ENCODE measurements around the gene RELB.

The RELB gene

DNA sequence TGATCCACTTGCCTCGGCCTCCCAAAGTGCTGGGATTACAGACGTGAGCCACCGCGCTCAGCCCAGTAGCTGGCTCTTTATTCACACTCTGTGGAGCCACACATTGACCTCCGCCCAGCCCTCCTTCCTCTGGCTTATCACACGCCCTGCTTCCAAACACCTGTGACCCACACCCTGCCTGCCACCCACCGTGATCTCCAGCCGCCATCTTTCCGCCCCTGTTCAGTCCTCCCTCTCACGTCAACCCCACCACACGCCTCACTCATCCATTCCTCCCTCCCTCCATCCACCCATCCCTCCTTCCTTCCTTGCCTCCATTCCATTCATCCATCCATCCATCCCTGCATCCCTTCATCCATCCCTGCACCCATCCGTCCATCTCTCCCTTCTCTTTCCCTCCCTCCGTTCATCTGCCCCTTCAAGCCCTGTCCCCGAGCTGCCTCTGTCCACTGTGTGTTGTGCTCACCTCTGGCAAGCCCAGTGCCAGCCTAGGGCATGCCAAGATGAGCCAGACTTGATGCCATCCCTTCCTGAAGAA lies 57.4 kb downstream of the RELB start:
- no peak for DNase-seq

DNA sequence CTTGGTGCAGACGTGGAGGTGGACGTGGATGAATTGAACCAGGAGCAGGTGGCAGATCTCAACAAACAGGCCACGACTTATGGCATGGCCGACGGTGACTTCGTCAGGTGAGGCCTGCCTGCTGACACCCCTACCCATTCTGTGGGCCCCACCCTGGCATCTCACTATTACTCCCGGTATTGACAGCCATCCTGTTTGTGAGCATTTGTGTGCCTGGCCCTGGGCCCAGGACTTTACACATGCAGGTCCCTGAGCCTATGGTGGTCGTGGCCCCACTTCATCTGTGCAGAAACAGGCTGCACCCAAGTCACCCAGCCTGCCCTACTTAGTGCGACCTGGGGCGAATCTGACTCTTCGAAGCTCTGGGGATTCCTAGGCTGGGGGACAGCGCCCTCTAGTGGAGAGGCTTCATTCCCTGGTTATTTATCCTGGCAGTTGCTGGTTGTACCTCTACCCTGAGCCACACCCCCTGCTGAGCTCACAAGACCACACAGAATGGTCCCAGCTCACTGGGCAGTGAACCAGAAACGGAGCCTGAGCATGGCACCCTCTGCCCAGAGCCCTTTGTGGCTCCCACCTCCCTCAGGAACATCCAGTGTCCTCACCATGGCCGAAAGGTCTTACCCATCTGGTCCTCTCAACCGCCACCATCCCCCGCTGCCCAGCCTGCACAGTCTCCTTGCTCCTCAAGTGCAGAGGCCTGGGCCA lies 58.1 kb downstream of the RELB start:
- peak in 51 of 56 donors; percentile 10 to 87 (median 58) for DNase-seq

DNA sequence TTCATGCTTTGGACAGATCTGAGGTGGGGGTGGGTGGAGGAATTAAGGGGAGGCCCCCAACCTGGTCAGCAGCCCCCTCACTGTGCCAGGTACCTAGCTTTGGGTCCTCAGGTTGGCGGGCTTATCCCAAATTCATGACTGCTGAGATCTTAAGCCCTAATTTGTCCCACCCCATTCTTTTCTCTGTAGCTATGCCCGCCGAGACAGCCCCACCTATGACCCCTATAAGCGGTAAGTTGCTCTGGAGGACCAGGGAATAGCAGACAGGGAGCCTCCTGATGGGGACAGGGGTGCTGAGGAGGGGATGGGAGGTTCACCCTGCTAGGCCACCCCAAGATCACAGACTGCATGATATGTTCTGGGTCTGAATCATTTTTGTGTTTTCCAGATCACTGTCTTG lies 60.7 kb downstream of the RELB start:
- DNase-seq: no peak

DNA sequence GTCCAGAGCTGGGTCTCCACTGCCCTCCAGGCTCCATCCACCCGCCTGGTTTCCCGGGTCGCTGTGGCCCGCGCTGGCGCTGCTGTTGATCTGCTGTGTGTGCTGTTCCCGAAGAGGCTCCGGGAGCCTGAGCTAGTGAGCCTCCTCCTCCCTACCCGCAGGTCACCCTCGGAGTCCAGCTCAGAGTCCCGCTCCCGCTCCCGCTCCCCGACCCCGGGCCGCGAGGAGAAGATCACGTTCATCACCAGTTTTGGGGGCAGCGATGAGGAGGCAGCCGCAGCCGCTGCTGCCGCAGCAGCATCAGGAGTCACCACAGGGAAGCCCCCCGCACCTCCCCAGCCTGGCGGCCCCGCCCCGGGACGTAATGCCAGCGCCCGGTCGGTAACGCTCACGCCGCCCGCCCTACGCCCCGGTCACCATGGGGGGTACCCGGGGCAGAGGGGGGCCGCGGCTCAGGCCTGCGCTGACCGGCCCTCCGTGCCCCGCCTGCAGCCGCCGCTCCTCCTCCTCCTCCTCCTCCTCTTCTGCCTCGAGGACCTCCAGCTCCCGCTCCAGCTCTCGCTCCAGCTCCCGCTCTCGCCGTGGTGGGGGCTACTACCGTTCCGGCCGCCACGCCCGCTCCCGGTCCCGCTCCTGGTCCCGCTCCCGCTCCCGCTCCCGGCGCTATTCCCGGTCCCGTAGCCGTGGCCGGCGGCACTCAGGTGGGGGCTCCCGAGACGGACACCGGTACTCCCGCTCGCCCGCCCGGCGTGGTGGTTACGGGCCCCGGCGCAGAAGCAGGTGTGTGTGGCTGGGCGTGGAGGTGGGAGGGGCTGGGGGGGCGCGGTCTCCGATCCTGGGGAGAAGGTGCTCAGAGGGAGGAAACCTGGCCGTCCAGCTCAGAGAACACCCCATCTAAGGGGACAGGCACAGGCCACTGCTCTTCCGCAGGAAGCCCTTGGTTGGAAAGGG lies 62.9 kb downstream of the RELB start:
- DNase-seq: no peak

DNA sequence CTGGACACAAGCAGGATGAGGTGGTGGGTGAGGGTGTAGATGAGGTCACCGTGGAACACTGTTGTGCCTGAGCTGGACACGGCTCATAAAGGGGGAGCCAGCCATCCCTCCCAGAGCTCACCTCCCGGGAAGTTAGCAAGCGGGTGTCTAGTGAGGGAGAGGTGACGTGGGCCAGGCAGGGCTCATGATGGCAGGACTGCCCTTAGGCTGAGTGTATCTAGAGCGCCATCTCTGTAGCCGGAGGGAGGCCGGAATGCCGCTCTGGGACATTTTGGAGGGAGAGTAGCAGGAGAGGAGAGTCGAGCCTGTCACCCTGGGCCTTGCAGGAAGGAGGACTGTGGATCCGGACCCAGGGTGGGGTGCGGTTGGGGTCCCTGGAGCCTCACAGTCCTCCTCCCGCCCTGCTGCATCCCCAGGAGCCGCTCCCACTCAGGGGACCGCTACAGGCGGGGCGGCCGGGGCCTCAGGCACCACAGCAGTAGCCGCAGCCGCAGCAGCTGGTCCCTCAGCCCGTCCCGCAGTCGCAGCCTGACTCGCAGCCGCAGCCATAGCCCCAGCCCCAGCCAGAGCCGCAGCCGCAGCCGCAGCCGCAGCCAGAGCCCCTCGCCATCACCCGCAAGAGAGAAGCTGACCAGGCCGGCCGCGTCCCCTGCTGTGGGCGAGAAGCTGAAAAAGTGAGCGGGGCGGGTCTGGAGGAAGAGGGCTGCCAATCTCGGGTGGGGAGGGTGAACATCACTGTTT lies 65.8 kb downstream of the RELB start:
- DNase-seq: no peak

DNA sequence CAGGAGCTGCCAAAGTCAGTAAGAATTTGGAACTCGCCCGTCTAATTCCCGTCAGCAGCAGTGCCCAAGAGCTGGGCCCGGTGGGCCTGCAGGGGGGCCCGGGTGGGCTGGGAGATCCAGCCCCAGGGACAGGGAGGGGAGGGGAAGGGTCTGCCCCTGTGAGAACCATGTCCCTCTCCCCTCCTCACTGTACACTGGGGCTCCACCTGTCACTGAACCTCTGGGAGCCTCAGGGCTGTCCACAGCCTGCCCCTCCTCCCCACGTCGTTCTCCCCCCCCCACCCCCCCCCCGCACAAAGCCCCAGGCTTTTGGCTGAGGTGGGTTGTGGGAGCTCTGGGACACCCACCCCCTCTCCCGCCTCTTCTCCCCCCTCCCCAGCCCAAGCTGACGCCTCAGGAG lies 66.8 kb downstream of the RELB start:
- no peak for DNase-seq

DNA sequence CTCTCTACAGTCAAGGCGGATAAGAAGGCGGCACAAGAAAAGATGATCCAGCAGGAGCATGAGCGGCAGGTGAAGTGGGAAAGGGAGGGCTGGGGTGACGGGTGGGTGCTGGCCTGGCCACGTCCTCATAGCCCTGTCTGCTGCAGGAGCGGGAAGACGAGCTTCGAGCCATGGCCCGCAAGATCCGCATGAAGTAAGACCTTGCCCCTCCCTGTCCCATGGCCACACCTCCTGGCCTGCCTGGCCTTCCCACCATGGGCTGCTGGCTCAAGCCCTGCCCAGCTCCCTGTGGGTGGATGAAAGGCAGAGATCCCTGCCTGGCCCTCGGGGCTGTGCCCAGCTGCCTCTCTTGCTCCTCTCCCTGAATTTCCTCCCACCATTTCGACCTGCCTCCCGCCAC lies 67.8 kb downstream of the RELB start:
- DNase-seq: no peak

DNA sequence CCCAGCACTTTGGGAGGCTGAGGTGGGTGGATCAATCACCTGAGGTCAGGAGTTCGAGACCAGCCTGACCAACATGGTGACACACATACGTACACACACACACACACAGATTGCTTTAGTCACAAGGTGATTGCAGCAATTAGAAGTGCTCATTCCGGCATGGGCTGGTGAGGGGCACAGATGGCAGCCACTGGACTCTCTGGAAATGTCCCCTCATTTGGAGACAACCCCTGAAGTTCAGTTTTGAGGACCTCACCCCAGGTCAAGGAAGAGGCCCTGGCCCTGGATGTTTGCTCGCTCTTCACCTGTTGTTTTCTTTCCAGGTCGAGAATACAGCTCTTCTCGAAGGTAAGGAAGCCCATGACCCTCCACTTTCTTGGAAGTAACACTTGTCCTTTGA lies 69.0 kb downstream of the RELB start:
- DNase-seq: no peak

DNA sequence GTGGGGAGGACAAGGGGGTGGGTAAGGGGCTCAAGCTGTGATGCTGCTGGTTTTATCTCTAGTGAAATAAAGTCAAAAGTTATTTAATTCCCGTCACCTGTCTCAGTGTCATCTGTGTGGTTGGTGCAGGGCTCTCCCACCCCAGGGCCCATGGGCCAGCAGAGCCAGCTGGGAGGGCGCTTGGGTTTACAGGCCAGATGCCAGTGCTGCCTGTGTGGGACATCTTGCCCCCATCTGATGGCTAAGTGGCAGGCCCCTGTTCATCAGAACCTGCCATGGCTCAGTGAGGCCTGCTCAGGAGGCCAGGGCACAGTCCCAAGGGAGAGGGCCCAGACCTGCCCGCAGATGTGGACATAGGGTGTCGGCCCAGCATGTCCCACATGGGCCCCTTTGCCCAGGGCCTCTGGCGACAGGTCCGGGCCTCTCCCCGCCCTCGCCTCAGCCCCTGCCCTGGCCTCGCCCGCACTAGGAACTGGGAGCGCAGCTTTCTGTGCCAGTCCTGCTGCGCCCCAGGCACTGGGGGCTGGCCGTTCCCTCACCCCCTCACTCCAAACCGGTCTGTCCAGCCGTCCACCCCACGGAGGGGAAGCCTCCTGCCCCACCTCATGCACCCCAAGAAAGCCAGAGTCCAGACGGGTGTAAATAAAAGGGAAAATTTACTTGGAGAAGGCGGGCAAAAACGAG lies 69.7 kb downstream of the RELB start:
- DNase-seq: no peak

DNA sequence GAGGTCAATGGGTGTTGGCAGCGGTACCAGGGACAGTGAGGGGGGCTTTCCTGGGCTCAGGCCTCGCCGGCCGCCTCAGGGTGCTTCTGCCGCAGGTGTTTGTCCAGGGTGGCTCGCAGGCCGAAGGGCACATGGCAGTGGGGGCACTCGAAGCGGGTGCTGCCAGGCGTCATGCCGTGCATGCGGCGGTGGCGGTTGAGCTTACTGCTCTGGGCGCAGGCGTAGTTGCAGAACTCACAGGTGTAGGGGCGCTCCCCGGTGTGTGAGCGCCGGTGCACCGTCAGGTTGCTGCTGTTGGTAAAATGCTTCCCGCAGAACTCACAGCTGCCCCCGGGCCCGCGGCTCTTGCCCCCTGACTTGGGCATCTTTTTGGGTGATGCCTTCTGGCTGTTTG lies 70.3 kb downstream of the RELB start:
- DNase-seq: no peak

DNA sequence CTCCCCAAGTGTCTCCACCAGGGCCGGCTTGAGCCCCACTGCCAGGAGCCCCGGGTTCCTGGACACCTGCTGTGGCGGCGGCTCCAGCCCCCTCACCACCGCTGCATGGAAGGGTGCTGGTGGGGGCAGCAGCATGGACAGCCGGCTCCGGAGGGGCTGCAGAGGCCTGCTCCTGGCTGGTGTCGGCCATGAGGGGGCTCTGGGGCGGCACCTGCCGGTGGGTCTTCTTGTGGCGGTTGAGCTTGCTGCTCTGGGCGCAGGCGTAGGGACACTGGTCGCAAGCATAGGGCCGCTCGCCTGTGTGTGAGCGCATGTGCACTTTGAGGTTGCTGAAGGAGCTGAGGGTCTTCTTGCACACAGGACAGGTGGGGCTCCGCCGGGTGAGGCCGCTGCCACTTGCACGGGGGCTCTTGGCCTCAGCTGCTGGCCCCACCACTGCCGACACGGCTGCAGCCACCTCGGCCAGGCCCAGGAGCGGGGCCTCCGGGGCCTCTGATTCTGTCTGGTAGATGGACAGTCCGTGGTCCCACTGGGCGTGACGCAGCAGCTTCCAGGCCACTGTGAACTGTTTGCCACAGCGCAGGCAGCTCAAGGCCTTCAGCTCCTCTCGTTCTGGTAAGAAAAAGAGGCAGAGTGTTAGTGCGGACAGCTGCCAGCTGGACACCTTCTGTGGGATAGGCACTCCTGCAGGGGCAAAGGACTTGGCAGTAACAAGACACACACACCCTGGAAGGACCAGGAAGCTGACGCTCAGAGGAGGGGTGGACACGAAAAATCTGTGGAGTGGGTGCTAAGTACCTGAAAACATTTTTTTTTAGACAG lies 70.9 kb downstream of the RELB start:
- DNase-seq: no peak

DNA sequence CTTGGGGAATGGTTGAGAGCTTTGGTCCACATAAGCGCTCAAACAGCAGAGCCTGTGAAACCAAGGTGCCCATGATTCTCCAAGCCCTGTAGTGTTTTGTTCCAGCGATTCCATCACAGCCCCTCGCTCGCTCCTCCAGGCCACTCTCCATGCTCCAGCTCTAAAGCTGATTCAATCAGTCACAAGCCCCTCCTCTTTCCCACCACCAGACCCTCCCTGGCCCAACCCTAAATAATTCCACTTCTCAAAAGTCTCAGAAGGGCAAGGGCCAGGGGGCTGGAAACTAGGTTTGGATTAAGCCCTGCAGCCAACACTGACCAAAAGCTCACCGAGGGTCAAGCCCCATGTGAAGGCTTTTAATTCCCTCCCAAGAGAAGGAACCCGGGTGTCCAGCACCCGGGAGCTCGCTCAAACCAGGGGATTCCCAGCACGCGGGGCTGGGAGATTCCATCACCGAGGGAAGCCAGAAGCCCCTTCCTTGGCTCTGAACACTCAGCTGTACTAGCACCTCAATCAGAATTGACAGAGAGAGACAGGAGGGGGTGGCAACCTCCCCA lies 73.6 kb downstream of the RELB start:
- DNase-seq: no peak

DNA sequence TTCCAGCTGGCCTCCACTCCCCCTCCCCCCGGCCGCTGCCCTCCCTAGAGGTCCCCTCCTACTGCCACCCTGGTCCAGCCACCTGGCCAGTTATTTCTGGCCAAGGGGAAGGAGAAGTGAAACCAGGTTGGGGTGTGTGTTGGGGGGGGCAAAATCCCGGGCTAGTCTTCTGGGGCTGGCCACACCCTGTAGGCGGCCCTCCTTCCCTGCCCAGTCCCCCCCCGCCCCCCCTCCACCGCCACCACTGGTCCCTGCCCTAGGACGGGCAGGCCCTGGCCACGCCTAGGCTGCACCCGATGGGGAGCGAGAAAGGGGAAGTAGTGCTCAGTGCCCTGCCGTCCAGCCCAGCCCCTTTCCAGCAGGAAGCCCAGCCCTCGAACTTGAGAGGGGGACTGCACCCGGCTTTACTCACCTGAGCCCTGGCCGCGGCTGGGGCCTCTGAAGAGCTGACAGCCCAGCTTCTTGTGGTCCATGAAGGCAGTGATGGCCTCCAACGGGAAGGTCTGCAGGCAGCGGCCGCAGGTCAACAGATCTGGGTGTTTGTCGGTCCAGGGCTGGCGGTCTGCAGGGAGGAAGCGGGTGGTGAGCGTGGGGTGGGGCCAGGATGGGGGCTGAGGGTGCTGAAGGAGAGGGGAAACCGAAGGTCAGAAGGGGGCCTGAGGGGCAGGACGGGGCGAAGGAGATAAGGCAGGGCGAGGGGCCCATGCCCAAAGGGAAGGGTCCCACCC lies 74.2 kb downstream of the RELB start:
- DNase-seq: peak in 27 of 56 donors; percentile 1 to 42 (median 19)

DNA sequence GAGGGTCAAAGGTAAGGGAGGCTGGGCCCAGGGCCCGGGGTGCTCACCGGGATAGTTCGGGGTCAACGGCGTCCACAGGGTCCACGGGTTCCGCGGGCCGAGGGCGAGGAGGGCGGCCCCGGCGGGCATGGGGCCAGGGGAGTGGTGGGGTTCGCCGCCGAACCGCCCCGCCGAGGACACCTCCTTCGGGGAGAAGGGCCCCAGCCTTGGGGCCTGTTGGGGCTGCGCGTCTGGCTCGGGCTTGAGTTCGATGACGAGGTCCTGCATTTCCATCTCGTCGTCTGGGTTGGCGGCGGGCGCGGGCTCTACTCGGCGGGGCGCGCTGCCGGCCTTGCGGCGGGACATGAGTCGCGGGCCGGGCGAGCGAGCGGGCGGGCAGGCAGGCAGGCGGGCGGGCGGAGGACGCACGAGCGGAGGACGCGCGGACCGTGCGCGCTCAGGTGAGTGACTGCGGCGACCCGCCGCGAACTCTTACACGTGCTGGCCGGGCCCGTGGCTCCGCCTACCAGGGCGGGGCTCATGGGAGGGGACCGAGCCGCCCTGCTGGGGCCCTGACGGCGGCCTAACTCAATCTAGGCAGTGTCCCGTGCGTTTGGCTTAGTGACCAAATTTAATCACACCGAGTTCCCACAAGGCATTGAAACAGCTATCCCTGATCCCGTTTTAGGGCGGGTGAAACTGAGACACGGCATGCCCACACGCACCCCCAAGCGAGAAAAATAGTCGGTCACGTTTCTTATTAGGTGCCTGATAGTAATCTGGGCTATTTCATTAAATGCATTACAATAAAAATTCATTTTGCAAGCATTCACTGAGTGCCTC lies 75.0 kb downstream of the RELB start, which contains the start of gene ZNF296:
Gene ZNF296 (minus strand): TSS at position 450 of the 822 bp plus-strand sequence. CDS start 105 bp downstream, at position 345.
- peak in 12 of 56 donors; percentile 5 to 47 (median 12) for DNase-seq

DNA sequence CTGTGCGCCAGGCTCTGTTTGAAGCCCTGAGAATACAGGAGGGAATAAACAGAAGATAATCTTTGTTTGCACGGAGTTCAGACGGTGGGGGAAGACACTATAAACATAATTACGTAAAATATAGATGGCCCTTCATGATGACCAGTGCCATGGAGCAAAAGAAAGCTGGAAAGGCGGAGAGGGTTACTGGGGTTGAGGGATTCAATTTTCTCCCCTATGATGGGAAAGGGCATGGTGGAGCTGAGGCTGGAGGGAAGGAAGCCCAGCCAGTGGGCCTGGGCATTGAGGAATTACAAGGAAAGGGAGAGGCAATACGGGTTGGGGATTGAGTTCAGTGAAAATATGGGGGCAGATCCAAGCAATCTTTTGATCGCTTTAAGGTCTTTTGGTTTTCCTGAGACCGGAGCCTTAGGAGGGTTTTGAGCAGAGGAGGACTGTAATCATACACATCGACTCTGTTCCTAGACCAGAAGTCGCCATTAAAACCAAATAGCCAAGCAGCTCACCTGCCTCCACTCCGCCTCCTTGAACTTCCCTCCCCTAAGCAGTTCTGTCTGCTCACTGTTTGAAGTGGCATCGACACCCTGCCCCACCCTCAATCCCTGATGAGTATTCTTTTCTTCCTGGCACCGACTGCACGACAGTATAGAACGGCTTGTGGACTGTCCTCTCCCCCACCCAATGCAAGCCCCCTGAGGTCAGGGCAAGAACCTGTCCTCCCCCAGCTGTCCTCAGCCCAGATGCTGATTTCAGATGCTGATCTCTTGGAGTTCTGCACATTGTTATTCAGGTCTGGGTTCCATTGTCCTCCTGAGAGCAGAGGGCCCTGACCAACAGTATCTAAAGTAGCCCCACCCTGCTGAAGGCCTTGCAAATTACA lies 75.8 kb downstream of the RELB start:
- DNase-seq: no peak

DNA sequence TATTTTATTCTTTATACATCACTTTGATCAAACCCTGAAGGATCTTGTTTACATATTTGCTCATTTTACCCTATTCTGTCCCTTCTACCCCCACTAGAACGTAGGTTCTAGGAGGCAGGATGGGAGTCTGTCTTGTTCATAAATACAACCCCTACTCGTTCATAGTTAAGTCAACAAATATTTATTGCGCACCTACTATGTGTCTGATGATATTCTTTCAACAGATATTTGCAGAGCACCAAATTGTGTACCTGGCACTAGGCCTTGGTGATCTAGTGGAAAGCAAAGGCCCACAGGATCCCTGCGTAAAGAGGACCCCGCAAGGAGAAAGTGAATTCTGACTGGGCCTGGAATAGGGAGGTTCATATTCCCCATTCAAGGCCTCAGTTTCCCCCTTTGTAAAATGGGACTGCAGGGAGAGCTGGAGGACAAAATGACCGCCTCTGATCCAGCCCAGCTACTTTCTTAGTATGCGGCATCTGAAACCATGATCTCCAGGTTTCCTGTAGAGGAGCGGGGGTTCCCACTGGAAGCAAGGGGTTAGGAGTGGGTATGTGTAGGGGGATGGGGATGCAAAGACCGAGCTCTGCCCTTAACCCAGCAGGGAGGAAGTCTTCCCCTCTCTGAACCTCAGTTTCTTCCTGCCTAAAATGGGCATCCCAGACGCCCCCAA lies 77.3 kb downstream of the RELB start:
- no peak for DNase-seq

Measured in nucleus accumbens (tissue), 56 donors.